GM21526 (cell line): ENCODE measurements around the gene BATF.
"Not testable (repeated sequence)": the region's sequence is repeated elsewhere in the genome, so short reads cannot be mapped to it uniquely, and the experiment has no call there.

ENCODE experiments used
- ATAC-seq: cut with Tn5 transposase; IDR thresholded peaks from one replicate; pipeline ENCODE4 v1.9.1; 2021; ENCODE audit warnings: moderate library complexity; ENCODE audit not compliant: unreplicated experiment, low FRiP score

Gene BATF, protein sequence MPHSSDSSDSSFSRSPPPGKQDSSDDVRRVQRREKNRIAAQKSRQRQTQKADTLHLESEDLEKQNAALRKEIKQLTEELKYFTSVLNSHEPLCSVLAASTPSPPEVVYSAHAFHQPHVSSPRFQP

DNA sequence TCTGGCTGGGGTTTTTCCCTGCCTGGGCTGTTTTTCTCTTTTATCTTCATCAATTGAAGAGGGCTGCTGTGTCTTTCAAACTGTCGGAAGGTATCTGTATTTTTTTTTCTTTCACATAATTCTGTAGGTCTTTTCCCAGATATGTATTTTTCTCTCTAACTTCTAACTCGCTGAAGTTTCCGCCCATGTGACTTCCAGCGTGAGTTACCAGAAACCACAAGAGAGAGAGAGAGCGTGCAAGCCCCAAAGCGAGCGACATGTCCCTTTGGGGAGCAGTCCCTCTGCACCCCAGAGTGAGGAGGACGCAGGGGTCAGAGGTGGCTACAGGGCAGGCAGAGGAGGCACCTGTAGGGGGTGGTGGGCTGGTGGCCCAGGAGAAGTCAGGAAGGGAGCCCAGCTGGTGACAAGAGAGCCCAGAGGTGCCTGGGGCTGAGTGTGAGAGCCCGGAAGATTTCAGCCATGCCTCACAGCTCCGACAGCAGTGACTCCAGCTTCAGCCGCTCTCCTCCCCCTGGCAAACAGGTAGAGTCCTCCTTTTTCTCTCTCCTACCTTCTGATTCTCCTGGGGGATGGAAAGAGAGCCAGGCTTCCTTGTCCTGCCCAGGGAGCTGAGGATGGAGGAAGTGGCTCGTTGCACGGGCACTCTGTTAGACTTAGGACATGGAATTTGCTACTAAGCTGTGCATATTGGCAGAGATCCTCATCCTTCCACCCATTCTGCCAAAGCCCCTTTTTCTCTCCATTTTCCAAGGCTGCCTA is at the start of gene BATF:
TSS of gene BATF (plus strand) at position 246 of the 759 bp plus-strand sequence. CDS start at position 460, 214 bp downstream.
- peak; percentile 48 for ATAC-seq

DNA sequence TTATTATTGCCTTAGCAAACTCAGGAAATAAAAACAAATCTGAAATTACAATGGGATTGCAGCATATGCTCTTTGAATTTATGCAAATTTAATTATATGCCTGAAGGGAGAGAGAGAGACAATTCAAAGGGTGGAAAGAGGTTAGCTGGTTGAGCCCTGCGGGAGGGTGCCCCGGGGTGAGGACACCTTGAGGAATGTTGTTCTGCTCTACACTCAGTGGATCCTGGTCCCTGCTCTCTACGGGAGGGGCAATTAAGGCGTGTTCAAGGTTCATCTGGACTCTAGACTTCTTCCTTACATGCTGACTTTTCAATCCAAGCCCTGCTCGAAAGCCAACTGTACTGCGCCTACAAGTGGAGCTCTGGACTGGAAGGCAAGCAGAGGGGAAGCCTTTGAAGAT is 48.1 kb upstream of the BATF start:
- not testable (repeated sequence) for ATAC-seq

DNA sequence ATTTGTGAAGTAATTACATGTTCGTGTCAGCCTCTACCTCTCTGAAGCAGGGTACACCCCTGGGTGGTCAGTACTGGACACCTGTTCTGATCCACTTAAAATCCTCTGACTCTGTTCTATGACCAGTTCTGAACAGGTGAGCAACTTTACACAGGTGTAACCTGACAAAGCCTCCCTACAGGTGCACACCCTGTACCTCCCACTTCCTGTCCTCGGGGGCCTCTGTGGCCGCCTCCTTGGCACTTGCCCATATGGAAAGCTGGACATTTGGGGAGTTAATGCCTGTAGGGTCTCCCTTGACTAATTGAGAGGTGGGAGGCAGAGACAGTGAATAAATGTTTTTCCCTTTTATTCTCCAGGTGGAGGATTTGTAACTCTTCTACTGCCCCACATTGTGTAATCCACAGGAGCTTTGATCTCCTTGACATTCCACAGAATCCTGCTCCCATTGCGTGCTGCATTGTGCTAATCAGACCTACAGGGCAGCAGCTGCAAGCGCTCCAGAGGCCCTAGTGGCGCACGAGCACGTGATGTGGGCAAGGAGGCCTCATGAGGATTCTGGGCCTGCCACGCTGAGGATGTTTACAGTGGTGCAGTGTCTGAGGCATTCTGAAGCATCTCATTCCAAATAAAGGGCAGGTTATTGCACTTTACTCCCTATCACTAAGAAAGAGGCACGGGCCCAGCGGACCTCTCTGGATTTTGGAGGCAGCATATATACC is 45.8 kb upstream of the BATF start:
- ATAC-seq, result no peak

DNA sequence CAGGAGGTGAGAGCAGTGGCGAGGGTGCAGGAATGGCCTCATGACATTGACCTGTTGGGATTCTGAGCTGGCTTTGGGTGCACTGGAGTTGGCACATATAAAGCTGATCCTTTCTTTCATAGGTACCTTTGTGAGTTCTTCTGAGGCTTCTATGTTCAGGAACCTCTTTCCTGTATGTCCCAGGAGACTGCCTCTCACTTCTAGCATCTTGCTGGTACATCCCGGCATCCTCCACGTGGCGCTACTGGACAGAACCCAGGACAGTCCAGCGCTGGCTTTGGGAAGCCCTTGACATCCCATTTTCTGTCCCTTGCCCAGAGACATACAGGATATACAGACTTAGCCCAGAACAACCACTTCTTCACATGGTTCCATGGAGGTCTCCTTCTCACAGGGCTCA is 44.4 kb upstream of the BATF start:
- no peak for ATAC-seq

DNA sequence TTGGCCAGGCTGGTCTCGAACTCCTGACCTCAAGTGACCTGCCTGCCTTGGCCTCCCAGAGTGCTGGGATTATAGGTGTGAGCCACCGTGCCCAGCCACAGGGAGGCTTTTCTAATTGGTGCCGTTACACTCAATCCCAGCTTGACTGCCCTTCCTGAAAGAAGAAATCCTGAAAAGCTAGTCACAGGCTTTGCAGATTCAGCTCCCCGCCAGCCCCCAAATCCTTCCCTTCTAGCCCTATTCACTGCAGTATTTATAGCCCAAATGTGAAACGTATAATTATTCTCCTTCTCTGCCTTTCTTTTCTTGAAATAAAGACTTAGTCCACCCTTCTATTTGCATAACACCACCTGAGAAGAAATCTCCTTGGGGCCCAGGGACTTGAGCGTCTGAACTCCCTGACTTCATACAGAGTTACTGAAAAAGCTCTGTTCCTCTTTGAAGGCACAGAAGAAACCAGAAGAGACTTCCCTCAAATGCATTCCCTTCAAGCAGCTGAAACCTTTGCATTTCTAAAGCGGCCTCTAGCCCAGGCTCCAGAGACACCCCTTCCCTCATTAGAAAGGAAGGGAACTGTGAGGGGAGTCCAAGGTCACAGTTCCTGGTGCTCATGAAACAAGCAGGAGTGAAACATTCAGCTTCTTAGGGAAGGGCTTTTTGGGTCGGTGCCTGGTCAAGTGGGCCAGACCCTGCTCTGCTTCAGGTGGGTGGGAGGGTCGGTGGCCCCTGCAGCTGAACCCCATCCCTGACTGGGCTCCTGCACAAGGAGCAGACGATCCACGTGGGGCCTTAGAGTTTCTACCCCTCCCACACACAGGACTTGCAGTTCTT is 42.3 kb upstream of the BATF start:
- no peak for ATAC-seq

DNA sequence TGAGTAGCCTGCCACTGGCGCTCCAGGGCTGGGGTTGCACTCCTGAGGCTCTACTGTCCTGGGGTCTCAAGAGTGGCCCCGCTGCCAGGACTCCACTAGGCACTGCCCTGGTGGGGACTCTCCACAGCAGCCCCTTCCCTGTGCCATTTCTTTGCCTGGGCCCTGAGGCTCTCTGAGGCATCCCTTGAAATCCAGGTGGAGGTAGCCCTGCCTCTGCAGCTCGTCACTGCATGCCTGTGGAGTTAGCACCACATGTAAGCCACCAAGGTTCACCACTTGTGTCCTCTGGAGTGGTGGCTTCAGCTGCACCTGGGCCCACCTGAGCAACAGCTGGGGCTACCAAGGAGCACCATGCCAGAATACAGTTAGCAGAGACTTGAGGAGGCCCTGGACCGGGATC is 39.9 kb upstream of the BATF start:
- no peak for ATAC-seq

DNA sequence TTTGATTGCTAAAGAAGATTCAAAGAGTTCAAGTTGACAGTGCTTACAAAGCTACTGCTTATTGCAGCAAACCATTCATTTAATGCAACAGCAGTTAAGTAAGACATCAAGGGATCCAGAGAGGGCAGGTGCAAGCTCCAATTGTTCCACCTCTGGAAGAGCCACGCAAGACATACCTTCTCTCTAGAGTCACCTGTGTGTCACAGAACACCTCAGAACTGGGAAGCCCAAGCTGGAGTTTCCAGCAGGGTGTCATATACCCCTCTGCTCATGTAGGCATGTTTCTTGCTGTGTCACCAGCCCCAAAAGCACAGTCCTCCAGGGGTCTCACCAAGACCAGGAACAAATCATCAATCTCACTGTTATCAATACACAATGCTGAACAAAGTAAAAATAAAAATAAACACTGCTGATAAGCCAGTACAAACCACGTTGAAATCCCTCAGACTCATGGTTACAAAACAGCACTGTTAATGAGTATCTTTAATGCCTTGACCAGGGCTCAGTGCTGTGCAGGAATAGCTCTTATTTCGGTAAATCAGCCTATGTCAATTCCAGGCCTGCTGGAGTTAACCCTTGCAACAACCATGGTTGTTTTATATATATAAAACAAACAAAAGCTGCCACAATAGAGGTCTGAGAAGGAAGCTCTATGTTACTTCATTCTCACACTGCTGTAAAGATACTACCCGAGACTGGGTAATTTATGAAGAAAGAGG is 37.4 kb upstream of the BATF start:
- no peak for ATAC-seq

DNA sequence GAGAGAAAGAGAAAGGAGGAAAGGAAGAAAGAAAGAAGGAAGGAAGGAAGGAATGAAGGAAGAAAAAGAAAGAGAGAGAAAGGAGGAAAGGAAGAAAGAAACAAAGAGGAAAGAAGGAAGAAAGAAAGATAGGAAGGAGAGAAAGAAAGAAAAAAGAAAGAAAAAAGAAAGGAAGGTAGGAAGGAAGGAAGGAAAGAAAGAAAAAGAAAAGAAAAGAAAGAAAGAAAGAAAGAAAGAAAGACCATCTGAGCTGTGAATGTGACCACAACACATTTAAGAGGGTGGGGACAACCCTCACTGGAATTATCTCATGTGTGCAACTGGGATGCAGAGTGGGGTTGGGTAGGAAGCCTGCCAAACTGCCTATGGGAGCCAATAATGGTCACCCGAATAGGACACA is 36.0 kb upstream of the BATF start:
- no peak for ATAC-seq

DNA sequence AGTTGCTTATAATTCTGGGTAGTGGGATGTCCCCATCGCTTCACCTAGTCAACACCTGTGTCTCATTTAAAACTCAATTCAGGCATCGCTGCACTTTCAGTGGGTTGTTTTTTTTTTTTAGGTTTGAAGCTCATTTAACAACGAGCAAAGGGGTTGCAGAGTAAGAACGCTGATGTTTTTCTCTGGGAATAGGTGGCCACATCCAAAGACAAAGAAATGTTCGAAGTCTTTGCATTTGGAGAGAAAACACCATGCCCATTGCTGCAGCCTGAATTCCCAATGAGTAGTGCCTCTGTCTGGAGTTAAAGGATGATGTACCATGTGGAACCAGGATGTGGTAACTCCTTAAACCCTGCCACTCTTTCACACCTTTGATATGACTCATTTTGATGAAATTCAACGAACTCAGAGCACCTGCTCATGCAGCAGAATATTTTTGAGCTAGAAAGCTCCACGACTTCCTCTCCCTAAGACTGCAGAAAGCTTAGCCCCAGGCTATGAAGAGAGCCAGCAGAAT is 35.1 kb upstream of the BATF start:
- ATAC-seq, result peak; percentile 55

DNA sequence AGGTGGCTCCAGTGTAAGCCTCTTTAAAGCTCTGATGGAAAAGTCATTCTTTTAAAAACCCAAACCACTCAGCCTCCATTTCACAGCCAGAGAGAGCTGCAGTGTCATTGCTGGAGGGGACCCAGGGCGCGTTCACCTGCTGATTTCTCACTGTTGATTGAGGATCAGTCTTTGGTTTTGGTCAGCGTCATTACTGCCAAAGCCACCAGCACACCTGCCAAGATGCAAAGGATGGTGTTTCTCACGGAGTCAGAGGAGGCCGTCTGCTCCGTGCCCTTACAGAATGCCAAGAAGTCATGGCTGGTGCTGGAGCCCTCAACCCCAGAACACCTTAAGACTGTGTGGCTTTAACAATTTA is 32.8 kb upstream of the BATF start:
- ATAC-seq, result no peak

DNA sequence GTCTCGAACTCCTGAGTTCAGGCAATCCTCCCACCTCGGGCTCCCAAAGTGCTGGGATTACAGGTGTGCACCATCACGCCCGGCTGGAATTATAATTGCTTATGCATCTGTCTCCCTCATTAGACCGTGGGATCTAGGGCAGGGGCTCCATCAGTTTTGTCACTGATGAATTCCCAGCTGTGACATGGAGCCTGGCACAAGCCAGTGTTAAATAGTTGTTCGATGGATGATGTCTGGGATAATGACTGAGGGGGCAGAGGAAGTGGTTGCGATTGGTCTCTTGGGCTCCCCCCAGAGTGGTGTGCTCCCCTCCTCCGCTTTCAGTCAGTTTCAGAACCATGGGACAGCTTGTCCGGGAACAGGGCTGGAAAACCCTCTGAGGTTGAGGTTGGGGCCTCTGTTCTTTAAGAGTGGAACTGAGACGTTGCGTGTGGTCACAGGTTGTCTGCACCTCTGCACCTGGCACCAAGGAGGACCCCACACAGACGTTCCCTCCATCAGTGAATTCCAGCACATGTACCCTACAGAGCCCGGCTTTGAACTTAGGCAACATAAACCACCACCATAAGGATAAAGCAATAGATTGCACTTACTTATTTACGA is 30.8 kb upstream of the BATF start:
- ATAC-seq, result no peak

DNA sequence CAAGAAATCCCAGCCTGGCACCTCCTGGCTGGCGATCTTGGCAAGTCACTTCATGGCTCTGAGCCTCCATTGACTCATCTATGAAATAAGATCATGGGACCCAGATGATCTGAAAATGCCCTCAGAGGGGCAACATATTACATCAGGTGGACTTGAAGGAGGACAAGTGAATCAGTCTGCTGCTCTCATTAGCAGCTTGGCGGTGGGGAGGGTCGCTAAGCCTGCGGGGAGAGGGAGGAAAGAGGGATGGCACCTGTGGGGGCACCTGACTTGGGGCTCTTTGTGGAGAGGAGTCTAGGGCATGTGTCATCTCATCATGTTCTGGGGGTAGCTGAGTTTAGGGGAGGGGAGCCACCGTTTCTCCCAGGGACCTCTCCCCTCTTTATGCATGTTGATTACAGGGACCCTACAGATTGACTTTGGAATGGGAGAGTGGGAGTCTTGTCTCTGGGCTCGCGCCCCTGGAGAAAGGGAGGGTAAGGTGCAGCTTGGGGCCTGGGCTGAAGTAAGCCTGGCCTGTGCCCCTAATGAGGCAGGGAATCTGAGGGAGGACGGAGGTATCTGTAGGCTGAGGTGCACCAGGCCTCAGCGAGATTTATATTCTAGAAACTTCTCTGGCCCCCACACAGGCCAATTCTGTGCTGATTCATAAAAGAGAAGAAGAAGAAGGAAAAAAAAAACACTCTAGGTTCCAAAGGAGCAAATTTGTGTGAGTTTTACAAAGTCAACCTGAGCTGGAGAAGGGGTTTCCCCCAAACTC is 29.3 kb upstream of the BATF start:
- ATAC-seq, result no peak

DNA sequence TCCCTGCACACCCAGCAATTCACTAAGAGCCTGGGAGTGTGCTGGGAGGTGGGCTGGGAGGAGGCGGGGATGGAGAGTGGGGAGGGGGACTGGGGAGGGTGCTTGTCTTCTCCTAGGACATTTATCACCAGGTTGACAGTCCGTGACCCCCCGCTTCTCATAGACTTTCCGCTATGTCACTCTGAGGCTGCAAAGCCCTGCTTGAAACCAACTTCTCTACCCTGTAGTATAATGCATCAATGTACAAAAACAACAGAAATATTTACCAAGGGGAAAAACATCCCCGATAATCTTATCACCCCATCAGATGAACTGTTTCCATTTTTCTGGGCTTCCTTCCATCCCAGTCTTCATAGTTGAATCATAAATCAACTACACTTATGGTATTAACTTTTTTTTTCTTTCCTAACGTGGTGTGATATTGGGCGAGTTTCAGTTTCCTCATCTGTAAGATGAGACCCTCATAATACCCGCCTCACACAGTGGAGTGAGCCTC is 28.6 kb upstream of the BATF start:
- no peak for ATAC-seq

DNA sequence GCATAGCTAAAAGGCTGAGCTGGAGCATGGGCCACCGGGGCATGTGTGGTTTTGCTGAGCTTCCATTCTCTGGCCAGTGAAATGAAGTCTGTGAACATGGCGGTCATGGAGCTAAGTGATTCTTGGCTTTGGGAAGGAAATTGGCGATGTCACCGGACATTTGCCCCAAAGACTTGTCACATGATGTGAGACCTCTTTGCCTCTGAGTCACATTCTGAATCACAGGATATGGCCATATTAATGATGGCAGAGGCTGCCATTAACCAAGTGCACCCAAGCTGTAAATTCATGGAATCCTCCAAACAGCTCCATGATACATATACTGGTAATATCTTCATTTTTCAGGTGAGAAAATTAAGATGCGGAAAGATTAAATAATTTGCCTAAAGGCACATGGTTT is 27.4 kb upstream of the BATF start:
- no peak for ATAC-seq

DNA sequence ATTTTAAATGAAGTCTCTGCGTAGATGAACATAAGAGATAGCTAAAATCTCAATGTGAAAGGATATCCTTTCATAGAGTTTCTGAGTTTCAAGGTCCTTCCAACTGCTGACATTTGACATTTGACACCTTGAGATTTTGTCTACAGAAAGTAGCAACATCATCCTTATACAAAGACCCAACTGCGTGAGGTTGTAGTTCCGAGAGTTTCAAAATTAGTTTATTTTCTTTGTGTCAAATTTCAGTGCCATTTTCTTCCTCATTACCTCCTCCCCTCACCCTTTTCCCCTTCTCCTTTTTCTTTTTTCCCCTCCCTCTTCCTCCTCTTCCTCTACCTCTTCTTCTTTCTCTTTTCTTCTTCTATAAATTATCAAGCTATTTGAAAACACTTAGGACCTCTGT is 26.9 kb upstream of the BATF start:
- no peak for ATAC-seq

DNA sequence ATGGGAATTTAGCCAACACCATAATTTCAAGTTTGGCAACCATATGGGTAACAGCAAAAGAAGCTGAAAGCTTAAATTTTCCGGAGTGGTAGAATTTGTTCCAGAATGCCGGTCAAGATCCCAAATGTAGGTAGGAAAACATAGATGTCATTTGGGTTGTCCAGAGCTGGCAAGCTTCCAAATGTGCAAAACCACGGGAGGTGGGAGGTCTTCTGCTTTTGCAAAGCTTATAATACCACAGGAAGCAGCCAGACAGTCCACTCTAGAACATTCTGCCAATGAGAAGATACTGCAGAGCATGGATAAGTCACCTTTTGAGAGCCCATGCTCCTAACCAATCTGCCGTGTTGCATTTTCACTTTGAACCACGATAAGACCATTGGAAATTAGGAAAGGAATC is 26.4 kb upstream of the BATF start:
- ATAC-seq, result no peak

DNA sequence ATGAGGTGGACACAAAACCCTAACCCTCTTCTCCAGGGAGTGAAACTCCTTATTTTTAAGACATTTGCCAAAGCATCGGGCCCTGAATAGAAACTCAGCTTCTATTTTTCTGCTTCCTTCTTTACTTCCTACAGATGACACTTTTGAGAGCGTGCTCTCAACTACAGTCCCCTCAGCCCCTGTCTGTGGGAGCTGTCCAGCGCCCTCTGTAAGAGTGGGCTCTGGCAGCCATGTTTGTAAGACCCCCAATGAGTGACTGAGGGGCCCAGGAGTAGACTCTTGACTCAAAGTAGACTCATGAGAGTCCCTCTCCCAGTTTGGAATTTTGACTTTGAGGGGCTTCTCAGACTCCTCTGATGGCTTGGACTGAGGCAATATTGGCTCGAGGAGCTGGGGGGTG is 25.5 kb upstream of the BATF start:
- ATAC-seq, result no peak

DNA sequence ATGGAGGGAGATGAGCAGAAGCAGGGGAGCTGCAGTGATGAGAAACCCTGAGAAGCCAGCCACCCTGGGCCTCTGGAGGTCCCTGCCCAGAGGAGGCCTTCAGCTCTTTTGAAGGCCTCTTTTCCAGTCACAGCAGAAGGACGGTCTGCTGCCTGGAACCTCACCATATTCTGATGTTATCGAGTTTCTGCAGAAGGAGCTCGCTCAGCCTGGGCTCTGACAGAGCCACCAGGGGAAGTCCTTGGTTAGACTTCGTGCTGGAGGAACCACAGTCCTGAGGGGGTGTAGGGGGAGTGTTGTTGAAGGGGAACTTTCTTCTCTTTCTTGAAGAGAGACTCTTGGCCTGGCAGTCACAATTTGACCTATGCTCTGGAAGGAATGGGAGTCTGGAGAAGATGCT is 25.1 kb upstream of the BATF start:
- no peak for ATAC-seq

DNA sequence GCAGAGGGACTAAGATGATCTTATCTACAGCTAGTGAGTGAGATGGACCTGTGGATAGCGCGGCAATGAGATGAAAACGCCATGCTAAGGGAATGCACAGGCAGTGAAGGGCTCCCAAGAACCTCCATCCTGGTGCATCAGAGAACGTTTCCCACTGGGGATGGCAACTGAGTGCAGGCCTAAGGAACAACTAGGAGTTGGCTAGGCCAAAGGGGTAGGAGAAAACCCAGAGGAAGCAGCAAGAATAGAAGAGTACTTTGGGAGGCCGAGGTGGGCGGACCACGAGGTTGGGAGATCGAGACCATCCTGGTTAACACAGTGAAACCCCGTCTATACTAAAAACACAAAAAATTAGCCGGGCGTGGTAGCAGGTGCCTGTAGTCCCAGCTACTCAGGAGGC is 24.6 kb upstream of the BATF start:
- no peak for ATAC-seq
